Nucleus accumbens (tissue), 56 donors: ENCODE results near the gene MALT1.
"Not testable (repeated sequence)": the region's sequence is repeated elsewhere in the genome, so short reads cannot be mapped to it uniquely, and the experiment has no call there.

Experiments
- DNase-seq, 56 donors: peaks; one replicate each; lab custom pipeline; 2025; lab: John Stamatoyannopoulos, UW

MALT1 gene

DNA sequence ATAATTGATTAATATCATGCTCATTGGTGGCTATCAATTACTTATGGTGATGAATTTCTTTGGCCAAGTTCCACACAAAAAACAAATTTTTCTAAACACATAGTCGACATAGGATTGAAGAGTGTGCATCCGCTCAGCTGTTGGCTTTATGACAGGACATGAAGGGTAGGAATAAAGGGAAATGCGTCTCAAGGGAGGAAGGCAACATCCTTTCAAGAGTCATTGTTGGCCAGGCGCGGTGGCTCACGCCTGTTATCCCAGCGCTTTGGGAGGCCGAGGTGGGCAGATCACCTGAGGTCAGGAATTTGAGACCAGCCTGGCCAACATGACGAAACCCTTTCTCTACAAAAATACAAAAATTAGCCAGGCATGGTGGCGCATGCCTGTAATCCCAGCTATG, 20.4 kb upstream of the MALT1 start:
- not testable (repeated sequence) for DNase-seq

DNA sequence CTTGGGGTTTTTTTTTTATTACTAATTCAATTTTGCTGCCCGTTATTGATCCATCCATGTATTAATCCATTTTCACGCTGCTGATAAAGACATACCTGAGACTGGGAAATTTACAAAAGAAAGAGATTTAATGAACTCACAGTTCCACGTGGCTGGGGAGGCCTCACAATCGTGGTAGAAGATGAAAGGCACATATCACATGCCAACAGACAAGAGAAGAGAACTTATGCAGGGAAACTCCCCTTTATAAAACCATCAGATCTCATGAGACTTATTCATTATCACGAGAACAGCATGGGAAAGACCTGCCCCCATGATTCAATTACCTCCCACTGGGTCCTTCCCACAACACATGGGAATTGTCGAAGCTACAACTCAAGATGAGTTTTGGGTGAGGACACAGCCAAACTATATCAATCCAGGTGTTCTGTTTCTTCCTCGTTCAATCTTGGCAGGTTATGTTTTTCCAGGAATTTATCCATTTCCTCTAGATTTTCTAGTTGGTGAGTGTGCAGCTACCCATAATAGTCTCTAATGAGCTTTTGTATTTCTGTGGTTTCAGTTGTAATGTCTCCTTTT, 18.0 kb upstream of the MALT1 start:
- not testable (repeated sequence) for DNase-seq

DNA sequence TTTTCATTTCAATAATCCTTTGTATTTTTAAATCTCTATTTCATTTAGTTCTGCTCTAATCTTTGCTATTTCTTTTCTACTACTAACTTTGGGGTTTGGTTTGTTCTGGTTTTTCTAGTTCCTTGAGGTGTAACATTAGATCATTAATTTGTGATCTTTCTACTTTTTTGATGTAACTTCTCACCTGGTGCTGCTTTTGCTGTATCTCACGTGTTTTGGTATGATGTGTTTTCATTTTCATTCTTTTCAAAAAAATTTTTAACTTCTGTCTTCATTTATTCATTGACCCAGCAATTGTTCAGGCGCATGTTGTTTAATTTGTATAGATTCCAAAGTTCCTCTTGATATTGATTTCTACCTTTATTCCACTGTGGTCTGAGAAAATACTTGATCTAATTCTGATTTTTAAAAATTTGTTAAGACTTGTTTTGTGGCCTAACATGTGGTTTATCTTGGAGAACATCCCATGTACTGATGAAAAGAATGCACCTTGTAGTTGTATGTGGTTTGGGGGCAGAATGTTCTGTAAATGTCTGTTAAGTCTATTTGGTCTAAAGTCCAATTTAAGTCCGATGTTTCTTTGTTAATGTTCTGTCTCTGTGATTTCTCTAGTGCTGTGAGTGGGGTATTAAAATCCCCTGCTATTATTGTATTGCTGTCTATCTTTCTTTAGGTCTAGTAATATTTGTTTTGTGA, 17.3 kb upstream of the MALT1 start:
- no peak for DNase-seq

DNA sequence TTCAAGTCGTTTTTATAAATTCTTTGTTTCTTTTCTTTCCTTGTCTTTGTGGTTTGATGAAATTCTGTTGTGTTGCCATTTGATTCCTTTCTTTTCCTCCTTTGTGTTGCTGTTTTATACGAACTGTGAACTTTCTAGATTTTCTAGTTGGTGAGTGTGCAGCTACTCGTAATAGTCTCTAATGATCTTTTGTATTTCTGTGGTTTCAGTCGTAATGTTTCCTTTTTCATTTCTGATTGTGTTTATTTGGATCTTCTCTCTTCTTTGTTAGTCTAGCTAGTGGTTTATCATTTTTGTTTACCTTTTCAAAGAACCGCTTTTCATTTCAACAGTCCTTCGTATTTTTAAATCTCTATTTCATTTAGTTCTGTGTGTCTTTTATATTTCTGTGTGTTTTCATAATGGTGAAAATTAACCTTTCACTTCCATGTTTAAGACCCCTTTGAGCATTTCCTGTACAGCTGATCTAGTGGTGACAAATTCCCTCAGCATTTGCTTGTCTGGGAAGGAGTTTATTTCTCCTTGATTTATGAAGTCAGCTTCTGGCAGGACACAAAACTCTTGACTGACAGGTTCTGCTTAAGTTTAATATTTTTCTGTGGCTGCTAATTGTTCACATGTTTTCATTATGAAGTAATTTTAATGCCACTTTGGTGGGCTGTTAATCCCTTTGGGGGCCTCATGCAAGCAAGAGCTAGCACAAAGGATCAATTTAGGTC, 16.2 kb upstream of the MALT1 start:
- no peak for DNase-seq

DNA sequence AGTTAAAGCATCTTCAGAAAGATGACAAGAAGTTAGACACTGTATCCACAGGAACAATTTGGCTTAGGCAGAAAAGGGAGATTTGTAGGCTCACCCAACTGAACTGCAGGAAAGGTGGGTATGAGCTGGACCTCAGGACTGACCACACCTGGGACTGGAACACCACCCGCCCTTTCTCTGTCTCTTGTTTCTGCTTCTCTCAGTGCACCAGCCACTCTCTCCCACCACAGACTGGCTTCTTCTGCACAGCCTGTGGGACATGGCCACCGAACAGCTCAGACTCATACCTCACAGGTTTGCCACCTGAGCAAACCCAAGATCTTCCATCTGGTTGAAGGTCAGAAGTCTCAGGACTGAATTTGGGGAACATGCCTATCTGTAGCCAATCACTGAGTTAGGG, 14.2 kb upstream of the MALT1 start:
- DNase-seq, result no peak

DNA sequence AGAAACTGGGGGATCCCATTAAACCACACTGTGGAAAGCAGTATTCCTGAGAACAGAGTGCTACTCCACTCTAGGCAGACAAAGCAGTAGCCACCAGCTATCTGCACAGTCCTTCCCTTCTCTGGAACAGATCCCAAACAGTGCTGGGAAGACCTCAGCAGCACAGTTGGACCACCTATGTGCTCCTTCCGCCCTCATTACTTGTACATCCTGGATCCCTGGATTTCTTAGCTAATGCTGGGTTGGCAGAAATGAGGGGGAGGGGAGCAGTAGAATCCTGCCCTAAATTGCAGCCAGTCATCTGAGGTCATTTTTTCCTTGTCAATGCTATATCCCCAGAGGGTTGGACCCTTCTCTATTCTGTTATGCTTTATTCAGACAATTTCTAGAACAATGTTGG, 13.8 kb upstream of the MALT1 start:
- DNase-seq, result no peak

DNA sequence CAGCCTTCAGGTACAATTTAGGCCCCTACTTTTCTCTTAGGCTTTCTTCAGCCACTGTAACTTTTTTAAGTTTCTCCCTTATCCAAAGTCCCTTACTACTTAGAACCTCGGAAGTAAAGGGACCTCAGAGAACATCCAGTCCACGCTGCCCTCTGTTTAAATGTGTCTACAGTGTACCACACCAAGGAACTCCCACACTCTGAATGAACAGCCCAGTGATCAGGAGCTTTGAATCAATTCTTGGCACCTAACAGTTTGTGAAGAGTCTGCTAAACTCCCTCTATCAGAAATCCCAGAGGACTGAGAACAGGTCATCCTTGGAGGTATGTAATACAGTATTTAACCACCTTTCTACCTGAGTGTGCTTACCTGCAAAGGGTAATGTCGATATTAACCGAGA, 11.6 kb upstream of the MALT1 start:
- no peak for DNase-seq

DNA sequence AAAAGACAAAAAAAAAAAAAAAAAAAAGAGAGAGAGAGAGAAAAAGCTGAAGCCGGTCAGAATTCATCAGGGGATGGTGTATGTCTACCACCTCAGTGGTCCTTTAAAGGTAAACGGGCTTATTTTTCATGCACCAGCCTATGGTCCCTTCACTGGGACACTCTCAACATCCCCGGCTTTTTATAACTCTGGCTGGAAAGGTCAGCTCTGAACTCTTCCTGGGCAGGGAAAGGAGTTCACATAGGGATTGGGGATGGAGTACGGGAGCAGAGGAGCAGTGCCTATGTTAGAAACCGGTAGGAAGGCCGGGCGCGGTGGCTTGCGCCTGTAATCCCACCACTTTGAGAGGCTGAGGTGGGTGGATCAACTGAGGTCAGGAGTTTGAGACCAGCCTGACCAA, 10.3 kb upstream of the MALT1 start:
- DNase-seq, result no peak

DNA sequence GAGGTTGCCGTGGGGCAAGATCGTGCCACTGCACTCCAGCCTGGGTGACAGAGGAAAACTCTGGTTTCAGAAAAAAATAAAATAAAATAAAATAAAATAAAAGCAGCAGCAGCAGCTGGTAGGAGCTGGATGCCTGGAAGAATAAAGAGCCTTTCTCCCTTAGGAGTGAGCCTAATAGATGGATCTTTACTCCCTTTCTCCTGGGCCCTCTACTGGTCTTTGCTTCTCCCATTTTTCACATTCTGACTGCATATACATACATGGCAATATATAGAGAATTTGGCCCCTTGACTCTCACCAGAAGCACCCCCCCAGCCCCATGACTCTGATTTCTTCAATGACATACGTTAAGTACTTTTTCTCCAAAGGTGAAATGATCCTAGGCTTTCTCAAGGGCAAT, 9.8 kb upstream of the MALT1 start:
- no peak for DNase-seq

DNA sequence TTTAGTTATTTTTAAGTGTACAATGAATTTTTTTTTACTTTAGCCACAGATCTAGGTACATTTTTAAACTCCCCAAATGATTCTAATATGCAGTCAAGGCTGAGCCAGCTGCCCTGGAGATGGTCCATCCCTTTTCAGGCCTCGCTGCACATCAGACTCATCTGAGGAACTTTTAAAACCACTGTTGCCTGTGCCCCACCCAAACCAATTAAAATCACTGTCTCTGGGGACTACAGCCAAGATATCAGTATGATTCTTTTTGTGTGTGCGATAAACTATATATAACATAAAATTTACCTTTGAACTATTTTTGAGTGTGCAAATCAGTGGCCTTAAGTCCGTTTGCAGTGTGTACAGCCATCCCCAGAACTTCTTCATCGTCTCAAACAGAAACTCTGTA, 9.1 kb upstream of the MALT1 start:
- no peak for DNase-seq

DNA sequence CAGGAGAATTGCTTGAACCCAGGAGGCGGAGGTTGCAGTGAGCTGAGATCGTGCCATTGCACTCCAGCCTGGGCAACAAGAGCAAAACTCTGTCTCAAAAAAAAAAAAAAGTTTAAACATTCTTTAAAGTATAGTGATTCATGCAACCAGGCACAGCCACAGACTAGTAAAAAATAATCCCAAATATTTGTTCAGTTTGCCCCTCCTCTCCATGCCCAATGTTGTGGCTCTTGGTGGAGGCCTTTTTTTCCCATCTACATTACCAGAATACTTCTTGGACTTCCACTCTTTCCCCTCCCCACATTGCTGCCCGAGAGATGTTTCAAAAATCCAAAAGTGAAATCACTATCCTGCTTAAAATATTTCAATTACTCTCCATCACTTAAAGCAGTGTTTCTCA, 5.1 kb upstream of the MALT1 start:
- DNase-seq, result no peak

DNA sequence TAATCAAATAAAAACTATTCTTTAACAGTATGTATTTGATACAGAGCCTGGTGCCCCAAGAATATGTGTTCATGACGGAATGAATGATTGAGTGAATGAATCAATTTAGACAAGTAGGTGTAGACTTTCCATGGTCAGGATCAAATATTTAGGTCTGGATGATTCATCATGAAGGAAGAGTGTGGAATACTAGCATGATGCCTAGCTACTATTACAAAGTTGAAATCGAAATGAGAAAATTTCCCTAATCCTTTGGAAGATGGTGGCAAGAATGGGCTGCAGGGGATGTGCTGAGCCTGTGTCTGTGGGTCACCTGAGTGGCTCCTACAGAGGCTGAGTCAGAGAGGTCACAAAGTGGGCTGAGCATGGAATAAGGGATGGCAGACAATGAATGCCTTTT, 3.1 kb upstream of the MALT1 start:
- DNase-seq, result no peak

DNA sequence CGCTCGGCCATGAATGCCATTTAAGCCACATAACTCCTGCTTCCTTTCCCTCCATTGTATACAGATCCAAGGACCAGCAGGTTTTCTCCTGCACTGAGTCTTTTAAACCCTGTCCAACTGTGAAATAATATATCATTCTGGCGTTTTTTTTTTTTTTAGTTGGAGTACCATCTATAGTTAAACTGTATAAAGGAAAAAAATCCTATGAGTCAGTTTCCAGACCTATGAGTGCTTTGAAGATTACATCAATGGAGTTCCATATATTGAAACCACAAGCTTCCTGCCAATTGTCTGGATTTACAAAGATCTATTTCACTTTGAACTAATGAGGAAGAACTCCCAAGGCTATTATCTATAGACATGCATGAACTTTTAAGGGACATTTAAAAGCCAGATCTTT, 2.4 kb upstream of the MALT1 start:
- no peak for DNase-seq

DNA sequence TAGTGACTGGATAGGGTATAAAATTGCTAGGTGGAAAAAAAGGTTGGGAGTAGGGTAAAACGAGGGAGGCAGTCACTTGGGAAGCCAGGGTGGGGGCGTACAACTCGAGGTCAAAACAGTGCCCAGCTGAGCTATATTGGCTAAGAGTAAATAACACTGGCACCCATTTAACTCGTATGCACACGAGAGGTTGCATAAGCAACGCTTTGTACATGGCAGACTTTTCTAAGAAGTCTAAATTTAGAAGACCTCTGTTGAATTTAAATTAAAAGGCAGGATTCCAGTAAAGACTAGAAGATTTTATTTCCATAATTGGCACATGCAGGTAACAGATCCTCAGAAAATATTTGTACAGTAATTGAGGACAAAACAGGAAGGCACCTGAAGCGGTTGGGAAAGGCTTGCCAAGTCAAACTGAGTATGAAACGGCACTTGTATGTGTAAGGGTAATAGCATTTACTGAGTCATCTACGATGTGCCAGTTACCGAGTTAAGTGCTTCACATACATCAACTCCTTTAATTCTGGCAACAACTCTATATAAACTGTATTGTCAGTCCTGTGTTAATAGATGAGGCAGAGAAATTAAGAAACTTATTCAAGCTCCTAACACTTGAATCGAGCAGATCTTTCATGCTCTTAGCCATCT, 1.4 kb upstream of the MALT1 start:
- no peak for DNase-seq

DNA sequence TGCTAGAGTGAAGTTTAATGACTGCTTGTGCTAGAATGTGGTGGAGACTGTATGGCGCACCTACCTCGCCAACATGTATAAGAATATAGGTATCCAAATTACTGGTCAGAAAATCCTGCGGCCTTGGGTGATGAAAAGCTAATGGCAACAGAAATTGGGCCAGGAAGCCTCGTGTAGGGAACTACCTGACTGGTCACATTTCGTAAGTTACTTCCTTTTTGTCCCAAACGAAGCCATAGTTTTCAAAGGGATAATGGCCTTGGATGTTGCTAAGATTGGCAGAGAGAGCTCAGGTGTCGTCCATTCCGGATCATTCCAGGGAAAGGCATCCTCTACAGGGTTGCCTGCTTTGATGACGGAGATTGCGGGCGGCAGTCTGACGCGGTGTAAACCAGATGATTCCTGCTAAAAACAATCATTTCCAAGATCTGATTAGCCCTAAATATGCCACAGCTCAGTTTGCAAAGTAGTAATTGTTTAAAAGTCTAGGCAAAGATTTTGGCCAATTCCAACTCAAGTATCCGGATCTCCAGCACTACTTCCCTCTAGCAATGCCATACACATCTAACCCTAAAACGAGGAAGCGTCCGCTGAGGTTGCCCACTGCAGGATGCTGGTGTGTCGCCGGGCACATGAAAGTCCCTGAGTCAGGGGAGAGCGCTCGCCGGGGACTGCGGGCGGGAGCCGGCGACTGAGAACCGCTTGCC, 708 bp upstream of the MALT1 start:
- peak in 7 of 56 donors; percentile 25 to 75 (median 55) for DNase-seq

DNA sequence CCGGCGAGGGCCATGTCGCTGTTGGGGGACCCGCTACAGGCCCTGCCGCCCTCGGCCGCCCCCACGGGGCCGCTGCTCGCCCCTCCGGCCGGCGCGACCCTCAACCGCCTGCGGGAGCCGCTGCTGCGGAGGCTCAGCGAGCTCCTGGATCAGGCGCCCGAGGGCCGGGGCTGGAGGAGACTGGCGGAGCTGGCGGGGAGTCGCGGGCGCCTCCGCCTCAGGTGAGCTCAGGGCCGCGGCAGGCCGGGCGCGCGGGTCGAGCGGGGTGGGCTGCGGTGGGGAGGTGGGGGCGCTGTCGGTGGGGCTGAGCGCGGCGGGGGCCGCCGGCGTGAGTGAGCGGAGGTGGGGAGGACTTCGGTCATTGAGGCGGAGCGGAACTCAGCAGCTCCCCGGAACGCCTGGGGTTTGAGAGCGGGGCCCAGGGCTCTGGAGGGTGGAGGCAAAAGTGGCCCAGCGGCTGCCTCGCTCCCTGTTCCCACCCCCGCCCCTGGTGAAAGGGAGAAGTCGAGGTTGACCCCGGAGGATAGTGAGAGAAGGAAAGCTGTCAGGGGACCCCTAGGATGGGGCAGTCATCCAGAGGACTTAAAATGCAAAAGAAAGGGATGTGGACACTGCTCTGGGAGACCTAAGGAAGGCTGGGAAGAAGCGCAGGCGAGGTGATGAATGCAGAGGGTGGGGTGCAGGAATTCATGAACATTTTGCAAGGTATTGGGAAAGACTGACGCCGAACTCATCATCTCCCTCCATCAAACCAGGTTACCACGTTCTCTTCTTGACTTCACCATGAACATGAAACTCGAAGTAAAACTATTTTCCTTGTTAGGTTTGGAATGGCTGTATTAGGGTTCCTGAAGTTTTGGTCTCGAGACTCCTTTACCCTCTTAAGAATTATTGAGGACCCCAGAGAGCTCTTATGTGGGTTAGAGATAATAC, 633 bp downstream of the MALT1 start:
- DNase-seq, result peak in 38 of 56 donors; percentile 13 to 74 (median 41)

DNA sequence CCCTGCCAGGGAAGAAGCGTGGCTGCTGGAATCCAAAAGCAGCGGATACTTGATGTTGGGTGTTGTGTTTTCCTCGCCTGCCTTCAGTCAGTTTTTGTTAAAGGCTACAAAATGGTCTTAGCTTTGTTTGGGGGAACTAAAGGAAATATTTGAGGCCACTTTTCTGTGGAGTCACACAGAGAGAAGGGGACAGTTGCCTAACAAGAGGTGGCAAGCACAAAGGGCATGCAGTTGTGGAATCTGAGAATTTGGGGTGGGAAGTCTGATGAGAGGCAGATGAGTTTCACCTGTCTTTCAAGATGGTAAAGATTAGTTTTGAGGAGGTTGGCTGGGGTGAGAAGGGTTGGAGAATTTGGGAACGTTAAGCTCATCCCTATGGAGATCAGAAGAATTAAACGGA, 2.9 kb downstream of the MALT1 start:
- DNase-seq, result no peak

DNA sequence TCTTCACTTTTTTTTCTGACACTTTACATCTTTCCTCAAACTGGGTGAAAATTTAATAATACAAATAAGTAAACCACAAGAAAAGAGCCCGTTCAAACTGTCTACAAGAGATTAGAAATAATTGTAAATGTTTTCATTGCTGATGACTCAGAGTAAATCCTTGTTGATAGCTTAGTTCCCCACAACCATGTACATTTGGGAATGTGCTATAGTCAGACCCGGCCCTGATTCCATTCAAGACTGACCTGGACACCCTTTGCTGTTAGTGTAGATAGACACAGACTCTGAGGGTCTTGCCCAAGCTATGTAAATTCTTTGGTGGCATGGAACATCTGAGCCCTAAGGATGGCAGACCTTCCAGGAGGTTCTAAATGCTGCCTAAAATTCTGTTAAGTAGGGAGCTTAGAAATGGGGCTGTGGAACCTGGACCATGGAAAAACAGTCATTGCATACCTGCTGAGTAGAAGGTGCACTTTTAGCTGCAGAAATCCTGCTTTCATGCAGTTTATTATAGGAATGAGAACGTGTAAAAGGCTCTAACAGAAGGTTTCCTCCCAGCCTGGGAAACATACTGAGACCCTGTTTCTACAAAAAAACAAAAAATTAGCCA, 3.7 kb downstream of the MALT1 start:
- no peak for DNase-seq

DNA sequence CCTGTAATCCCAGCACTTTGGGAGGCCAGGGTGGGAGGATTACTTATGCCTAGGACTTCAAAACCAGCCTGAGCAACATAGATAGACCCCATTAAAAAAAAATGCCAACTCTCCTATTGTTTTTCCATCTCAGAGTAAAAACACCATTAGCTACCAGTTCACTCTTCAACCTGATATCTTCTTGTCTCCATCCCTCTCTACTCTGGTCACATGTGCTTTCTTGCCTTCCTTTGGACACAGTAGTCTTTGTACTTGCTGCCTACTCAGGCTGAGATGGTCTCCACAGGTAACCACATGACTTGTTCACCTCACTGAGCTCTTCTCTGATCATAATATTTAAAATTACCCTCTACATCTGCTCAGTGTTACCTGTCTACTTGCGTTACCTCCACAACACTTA, 5.0 kb downstream of the MALT1 start:
- no peak for DNase-seq
